Measurements from ENCODE around the gene MRC1.

Gene MRC1

GRCh38 chr10:17831896-17832295 is 22.7 kb downstream of the MRC1 start:
- Histone ChIP-seq H3K9me3 (ENCODE audit: insufficient read depth, low read depth, low read length) (no peaks in the 10 kb centered on the region), H3K79me1 (ENCODE audit: low read length) (no peaks in the 10 kb centered on the region), H3K27me3 (ENCODE audit: insufficient read depth, low read length) (no peaks in the 10 kb centered on the region)

DNA sequence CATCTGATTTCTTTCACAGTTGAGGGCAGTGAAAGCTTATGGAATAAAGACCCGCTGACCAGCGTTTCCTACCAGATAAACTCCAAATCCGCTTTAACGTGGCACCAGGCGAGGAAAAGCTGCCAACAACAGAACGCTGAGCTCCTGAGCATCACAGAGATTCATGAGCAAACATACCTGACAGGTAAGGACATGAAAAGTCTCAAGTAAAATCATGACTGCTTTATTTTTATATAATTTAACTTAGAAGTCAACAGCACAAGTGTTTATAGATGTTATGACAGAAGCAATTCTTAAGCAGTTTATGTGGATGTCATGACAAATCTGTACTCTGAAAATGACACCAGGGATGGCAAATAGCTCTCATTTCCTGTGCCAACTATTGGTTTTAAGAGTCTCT is 24.5 kb downstream of the MRC1 start:
- H3K4ac ChIP-seq (ENCODE audit: low read depth, low read length), result no peak overlapping the region
- WGBS (ENCODE audit: extremely low coverage, insufficient coverage, insufficient read length), result no CpG with 5 or more reads among the region's 6 CpGs
- no peaks in the 10 kb centered on the region for H3K79me1 ChIP-seq (ENCODE audit: low read length)
- H3K79me2 ChIP-seq (ENCODE audit: control insufficient read depth, insufficient read depth, low read length, poor library complexity), result no peaks in the 10 kb centered on the region
- no peak overlapping the region for H3K4me3 ChIP-seq (ENCODE audit: low read depth, low read length)
- H2AK5ac ChIP-seq (ENCODE audit: low read length), result no peak overlapping the region
- H4K91ac ChIP-seq (ENCODE audit: low read depth, low read length), result no peak overlapping the region
- no peak overlapping the region for H4K12ac ChIP-seq (ENCODE audit: low read depth, low read length)
- H2AFZ ChIP-seq (ENCODE audit: insufficient read depth, low read length, poor library complexity), result no peak overlapping the region
- no peak overlapping the region for H3K23ac ChIP-seq (ENCODE audit: low read length)
- H3K18ac ChIP-seq (ENCODE audit: low read length), result no peak overlapping the region
- H3K4me2 ChIP-seq (ENCODE audit: low read length), result no peak overlapping the region
- peaks cover 6 to 9% of the 10 kb centered on the region in 2 experiments for H3K4me1 ChIP-seq (ENCODE audit: control insufficient read depth in 1 of 2, insufficient read depth in 2 of 2, low read length in 2 of 2)
- H3K14ac ChIP-seq (ENCODE audit: low read length), result no peak overlapping the region
- no peaks in the 10 kb centered on the region for H3K9me3 ChIP-seq (ENCODE audit: insufficient read depth, low read depth, low read length)
- H2BK5ac ChIP-seq (ENCODE audit: low read depth, low read length, poor library complexity), result no peak overlapping the region
- no peaks in the 10 kb centered on the region for H3K27me3 ChIP-seq (ENCODE audit: insufficient read depth, low read length)
- no peak overlapping the region for H3K27ac ChIP-seq (ENCODE audit: low read depth, low read length)
- no peak for DNase-seq
- no peak overlapping the region for H3K9ac ChIP-seq (ENCODE audit: low read length)
- no peak overlapping the region for H4K8ac ChIP-seq (ENCODE audit: low read depth, low read length)
- no peak overlapping the region for H2BK120ac ChIP-seq (ENCODE audit: insufficient read depth, low read length, poor library complexity)
- H3K36me3 ChIP-seq (ENCODE audit: control insufficient read depth in 1 of 2, insufficient read depth in 2 of 2, low read length in 2 of 2), result no peaks in the 10 kb centered on the region
- no peak overlapping the region for H2BK12ac ChIP-seq (ENCODE audit: low read length)

More at GRCh38 chr10:17831896-17832295, 22.7 kb downstream of the MRC1 start:
- DNase-seq, result no peak
- H3K9ac ChIP-seq (ENCODE audit: low read length), result no peak overlapping the region
- H3K4ac ChIP-seq (ENCODE audit: low read depth, low read length), result no peak overlapping the region
- H2BK120ac ChIP-seq (ENCODE audit: insufficient read depth, low read length, poor library complexity), result no peak overlapping the region
- no peak overlapping the region for H3K18ac ChIP-seq (ENCODE audit: low read length)
- no peak overlapping the region for H4K8ac ChIP-seq (ENCODE audit: low read depth, low read length)
- H3K23ac ChIP-seq (ENCODE audit: low read length), result no peak overlapping the region
- no peak overlapping the region for H2AFZ ChIP-seq (ENCODE audit: insufficient read depth, low read length, poor library complexity)
- H3K4me1 ChIP-seq (ENCODE audit: control insufficient read depth in 1 of 2, insufficient read depth in 2 of 2, low read length in 2 of 2), result peaks cover 6 to 9% of the 10 kb centered on the region in 2 experiments
- H3K36me3 ChIP-seq (ENCODE audit: control insufficient read depth in 1 of 2, insufficient read depth in 2 of 2, low read length in 2 of 2), result no peaks in the 10 kb centered on the region
- no peak overlapping the region for H2BK12ac ChIP-seq (ENCODE audit: low read length)
- no peak overlapping the region for H4K12ac ChIP-seq (ENCODE audit: low read depth, low read length)
- H3K4me2 ChIP-seq (ENCODE audit: low read length), result no peak overlapping the region
- WGBS (ENCODE audit: extremely low coverage, insufficient coverage, insufficient read length), result no CpG with 5 or more reads among the region's 6 CpGs
- no peaks in the 10 kb centered on the region for H3K79me2 ChIP-seq (ENCODE audit: control insufficient read depth, insufficient read depth, low read length, poor library complexity)
- no peak overlapping the region for H4K91ac ChIP-seq (ENCODE audit: low read depth, low read length)
- H3K27ac ChIP-seq (ENCODE audit: low read depth, low read length), result no peak overlapping the region
- no peak overlapping the region for H2AK5ac ChIP-seq (ENCODE audit: low read length)
- no peak overlapping the region for H3K14ac ChIP-seq (ENCODE audit: low read length)
- no peak overlapping the region for H3K4me3 ChIP-seq (ENCODE audit: low read depth, low read length)
- H2BK5ac ChIP-seq (ENCODE audit: low read depth, low read length, poor library complexity), result no peak overlapping the region

GRCh38 chr10:17835688-17836087 is 26.5 kb downstream of the MRC1 start:
- H2BK120ac ChIP-seq (ENCODE audit: insufficient read depth, low read length, poor library complexity), result no peak overlapping the region
- no peak overlapping the region for H4K91ac ChIP-seq (ENCODE audit: low read depth, low read length)
- no peaks in the 10 kb centered on the region for H3K79me1 ChIP-seq (ENCODE audit: low read length)
- no peak overlapping the region for H2AK5ac ChIP-seq (ENCODE audit: low read length)
- no peak overlapping the region for H3K4ac ChIP-seq (ENCODE audit: low read depth, low read length)
- no peak overlapping the region for H2BK12ac ChIP-seq (ENCODE audit: low read length)
- H3K14ac ChIP-seq (ENCODE audit: low read length), result no peak overlapping the region
- H3K23ac ChIP-seq (ENCODE audit: low read length), result no peak overlapping the region
- DNase-seq, result peak; percentile 76 to 88
- H2AFZ ChIP-seq (ENCODE audit: insufficient read depth, low read length, poor library complexity), result no peak overlapping the region
- H3K27me3 ChIP-seq (ENCODE audit: insufficient read depth, low read length), result no peaks in the 10 kb centered on the region
- no peak overlapping the region for H3K9ac ChIP-seq (ENCODE audit: low read length)
- no peaks in the 10 kb centered on the region for H3K36me3 ChIP-seq (ENCODE audit: control insufficient read depth in 1 of 2, insufficient read depth in 2 of 2, low read length in 2 of 2)
- H3K79me2 ChIP-seq (ENCODE audit: control insufficient read depth, insufficient read depth, low read length, poor library complexity), result no peaks in the 10 kb centered on the region
- no peak overlapping the region for H3K4me3 ChIP-seq (ENCODE audit: low read depth, low read length)
- no peaks in the 10 kb centered on the region for H3K9me3 ChIP-seq (ENCODE audit: insufficient read depth, low read depth, low read length)
- no peak overlapping the region for H4K8ac ChIP-seq (ENCODE audit: low read depth, low read length)
- peak overlapping the region; percentile 79 for H3K27ac ChIP-seq (ENCODE audit: low read depth, low read length)
- WGBS (ENCODE audit: extremely low coverage, insufficient coverage, insufficient read length), result no CpG with 5 or more reads among the region's 1 CpG
- no peak overlapping the region for H2BK5ac ChIP-seq (ENCODE audit: low read depth, low read length, poor library complexity)
- peaks cover 6 to 9% of the 10 kb centered on the region in 2 experiments for H3K4me1 ChIP-seq (ENCODE audit: control insufficient read depth in 1 of 2, insufficient read depth in 2 of 2, low read length in 2 of 2)
- H4K12ac ChIP-seq (ENCODE audit: low read depth, low read length), result no peak overlapping the region
- no peak overlapping the region for H3K18ac ChIP-seq (ENCODE audit: low read length)
- no peak overlapping the region for H3K4me2 ChIP-seq (ENCODE audit: low read length)

DNA sequence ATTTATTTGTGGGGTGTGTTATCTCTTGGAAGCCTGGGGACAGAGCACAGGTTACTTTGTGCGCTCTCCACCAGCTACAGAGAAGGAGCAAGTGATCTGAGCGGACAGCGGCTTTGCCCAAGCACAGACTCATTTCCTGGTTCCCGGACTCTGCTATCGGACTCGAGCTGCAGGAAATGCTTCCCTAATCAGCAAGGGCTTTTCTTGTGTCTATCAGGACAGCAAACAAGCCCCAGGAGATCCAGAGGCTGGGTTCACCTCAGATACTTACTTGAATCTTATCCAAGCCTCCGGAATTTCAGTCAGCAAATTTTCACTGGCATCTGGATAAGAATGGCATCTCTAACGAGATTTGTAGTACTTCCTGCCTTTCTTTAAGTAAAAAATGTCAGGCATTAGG is 27.8 kb downstream of the MRC1 start:
- Histone ChIP-seq H2BK120ac (ENCODE audit: insufficient read depth, low read length, poor library complexity) (no peak overlapping the region), H2AFZ (ENCODE audit: insufficient read depth, low read length, poor library complexity) (peak overlapping the region; percentile 63), H2BK12ac (ENCODE audit: low read length) (no peak overlapping the region), H3K79me2 (ENCODE audit: control insufficient read depth, insufficient read depth, low read length, poor library complexity) (no peaks in the 10 kb centered on the region), H3K9me3 (ENCODE audit: insufficient read depth, low read depth, low read length) (no peaks in the 10 kb centered on the region), H3K23ac (ENCODE audit: low read length) (no peak overlapping the region), H3K14ac (ENCODE audit: low read length) (no peak overlapping the region), H2BK5ac (ENCODE audit: low read depth, low read length, poor library complexity) (peak overlapping the region; percentile 68), H4K91ac (ENCODE audit: low read depth, low read length) (no peak overlapping the region), H3K36me3 (ENCODE audit: control insufficient read depth in 1 of 2, insufficient read depth in 2 of 2, low read length in 2 of 2) (no peaks in the 10 kb centered on the region), H3K4me3 (ENCODE audit: low read depth, low read length) (no peak overlapping the region), H4K8ac (ENCODE audit: low read depth, low read length) (no peak overlapping the region), H3K4me2 (ENCODE audit: low read length) (peak overlapping the region; percentile 30), H4K12ac (ENCODE audit: low read depth, low read length) (no peak overlapping the region), H3K4me1 (ENCODE audit: control insufficient read depth in 1 of 2, insufficient read depth in 2 of 2, low read length in 2 of 2) (peaks cover 6 to 9% of the 10 kb centered on the region in 2 experiments), H3K27me3 (ENCODE audit: insufficient read depth, low read length) (no peaks in the 10 kb centered on the region), H3K4ac (ENCODE audit: low read depth, low read length) (no peak overlapping the region), H3K27ac (ENCODE audit: low read depth, low read length) (peak overlapping the region; percentile 2), H3K18ac (ENCODE audit: low read length) (no peak overlapping the region), H2AK5ac (ENCODE audit: low read length) (no peak overlapping the region), H3K9ac (ENCODE audit: low read length) (no peak overlapping the region), H3K79me1 (ENCODE audit: low read length) (no peaks in the 10 kb centered on the region)
- WGBS (ENCODE audit: extremely low coverage, insufficient coverage, insufficient read length), result no CpG with 5 or more reads among the region's 8 CpGs
- peak; percentile 38 to 64 for DNase-seq

Data from trophoblast cell (in vitro differentiated cells and primary cell).